ENCODE measurements around the gene COL4A1.

GRCh38 chr13:110236431-110236830 is 70.5 kb downstream of the COL4A1 start:
- TF ChIP-seq POLR2AphosphoS5 (IDR thresholded peaks at IDR 0.05; ENCODE audit: low read depth, low read length), result no peak
- no peak for TF ChIP-seq SIN3A (IDR thresholded peaks at IDR 0.05; ENCODE audit: borderline replicate concordance, insufficient read depth, low read length)
- TF ChIP-seq REST (IDR thresholded peaks at IDR 0.05; ENCODE audit: insufficient read depth in 1 of 2, low read depth in 2 of 2, low read length in 2 of 2), result no peak
